Measurements from ENCODE around the gene PROKR1.

The PROKR1 gene

DNA sequence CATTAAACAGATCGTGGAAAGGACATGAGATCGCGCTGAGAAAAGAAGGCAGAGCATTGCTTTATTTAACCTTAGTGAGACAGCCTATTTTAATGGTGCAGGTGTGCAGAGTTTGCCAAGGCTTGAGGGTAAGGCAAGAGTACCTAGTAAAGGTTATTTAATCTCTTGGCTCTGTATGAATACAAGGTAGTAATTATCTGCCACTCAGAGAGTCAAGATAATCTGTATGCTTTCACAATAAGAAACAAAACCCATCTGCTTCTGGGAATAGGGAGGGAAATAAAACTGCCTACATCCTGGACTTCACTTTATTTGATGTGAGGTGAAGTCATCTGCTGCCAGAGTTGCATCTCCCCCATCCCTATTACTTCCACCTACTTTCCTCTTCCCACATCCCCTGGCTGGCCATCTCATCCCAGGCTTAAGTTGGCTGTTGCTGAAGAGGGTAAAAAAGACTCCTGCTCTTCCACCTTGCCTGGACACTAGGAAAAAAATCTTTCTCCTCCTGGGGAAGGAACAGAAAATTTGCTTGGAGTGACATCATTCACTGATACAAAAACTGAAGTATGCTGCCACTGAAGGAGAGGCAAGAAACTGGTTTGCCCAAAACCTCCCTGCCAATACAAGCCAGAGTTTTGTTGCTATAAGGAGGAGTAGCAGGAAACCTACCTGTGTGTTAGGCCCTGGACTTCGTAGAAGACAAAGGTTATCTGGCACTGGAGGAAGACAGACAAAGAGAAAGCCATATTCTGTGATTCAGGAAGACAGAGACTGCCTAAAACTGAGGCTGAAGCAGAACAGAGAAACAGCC lies 55.4 kb downstream of the PROKR1 start:
- H3K4me1 ChIP-seq (ENCODE audit: low read depth, poor library complexity, severe bottlenecking), result no peaks in the 10 kb centered on the region
- H3K27ac ChIP-seq, result no peak overlapping the region
- no peak overlapping the region for H3K4me2 ChIP-seq
- no peaks in the 10 kb centered on the region for H4K20me1 ChIP-seq (ENCODE audit: insufficient read depth)
- H2AFZ ChIP-seq (ENCODE audit: low read depth), result no peak overlapping the region
- H3K79me2 ChIP-seq (ENCODE audit: insufficient read depth, low read depth), result no peaks in the 10 kb centered on the region
- TF ChIP-seq, protein P1, sequence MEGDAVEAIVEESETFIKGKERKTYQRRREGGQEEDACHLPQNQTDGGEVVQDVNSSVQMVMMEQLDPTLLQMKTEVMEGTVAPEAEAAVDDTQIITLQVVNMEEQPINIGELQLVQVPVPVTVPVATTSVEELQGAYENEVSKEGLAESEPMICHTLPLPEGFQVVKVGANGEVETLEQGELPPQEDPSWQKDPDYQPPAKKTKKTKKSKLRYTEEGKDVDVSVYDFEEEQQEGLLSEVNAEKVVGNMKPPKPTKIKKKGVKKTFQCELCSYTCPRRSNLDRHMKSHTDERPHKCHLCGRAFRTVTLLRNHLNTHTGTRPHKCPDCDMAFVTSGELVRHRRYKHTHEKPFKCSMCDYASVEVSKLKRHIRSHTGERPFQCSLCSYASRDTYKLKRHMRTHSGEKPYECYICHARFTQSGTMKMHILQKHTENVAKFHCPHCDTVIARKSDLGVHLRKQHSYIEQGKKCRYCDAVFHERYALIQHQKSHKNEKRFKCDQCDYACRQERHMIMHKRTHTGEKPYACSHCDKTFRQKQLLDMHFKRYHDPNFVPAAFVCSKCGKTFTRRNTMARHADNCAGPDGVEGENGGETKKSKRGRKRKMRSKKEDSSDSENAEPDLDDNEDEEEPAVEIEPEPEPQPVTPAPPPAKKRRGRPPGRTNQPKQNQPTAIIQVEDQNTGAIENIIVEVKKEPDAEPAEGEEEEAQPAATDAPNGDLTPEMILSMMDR (conservative IDR thresholded peaks at IDR 0.05; ENCODE audit: low read depth, low read length), result no peak
- H3K4me3 ChIP-seq (IDR thresholded peaks at IDR 0.05; ENCODE audit: insufficient read depth, low read depth, low read length), result no peak overlapping the region
- H3K36me3 ChIP-seq (ENCODE audit: insufficient read depth), result no peaks in the 10 kb centered on the region
- H3K9ac ChIP-seq, result no peak overlapping the region
- H3K27me3 ChIP-seq (ENCODE audit: insufficient read depth, low read depth), result no peaks in the 10 kb centered on the region

- Histone ChIP-seq H3K79me2 (ENCODE audit: insufficient read depth, low read depth) (no peaks in the 10 kb centered on the region), H3K9ac (no peak overlapping the region), H3K27ac (no peak overlapping the region), H3K4me2 (no peak overlapping the region), H4K20me1 (ENCODE audit: insufficient read depth) (no peaks in the 10 kb centered on the region), H3K4me1 (ENCODE audit: low read depth, poor library complexity, severe bottlenecking) (no peaks in the 10 kb centered on the region), H2AFZ (ENCODE audit: low read depth) (no peak overlapping the region), H3K27me3 (ENCODE audit: insufficient read depth, low read depth) (no peaks in the 10 kb centered on the region), H3K36me3 (ENCODE audit: insufficient read depth) (no peaks in the 10 kb centered on the region), H3K4me3 (IDR thresholded peaks at IDR 0.05; ENCODE audit: insufficient read depth, low read depth, low read length) (no peak overlapping the region)
- TF ChIP-seq, protein P1 (conservative IDR thresholded peaks at IDR 0.05; ENCODE audit: low read depth, low read length), result no peak
Measured at GRCh38 chr2:68700560-68700959, 57.2 kb downstream of the PROKR1 start.

- no peak overlapping the region for H3K27ac ChIP-seq
- H3K4me3 ChIP-seq (IDR thresholded peaks at IDR 0.05; ENCODE audit: insufficient read depth, low read depth, low read length), result no peak overlapping the region
- H3K4me1 ChIP-seq (ENCODE audit: low read depth, poor library complexity, severe bottlenecking), result peaks cover 8% of the 10 kb centered on the region
- no peak overlapping the region for H3K4me2 ChIP-seq
- no peak overlapping the region for H3K9ac ChIP-seq
- no peaks in the 10 kb centered on the region for H3K36me3 ChIP-seq (ENCODE audit: insufficient read depth)
- TF ChIP-seq, protein P1 (conservative IDR thresholded peaks at IDR 0.05; ENCODE audit: low read depth, low read length), result no peak
- no peaks in the 10 kb centered on the region for H3K79me2 ChIP-seq (ENCODE audit: insufficient read depth, low read depth)
- H4K20me1 ChIP-seq (ENCODE audit: insufficient read depth), result no peaks in the 10 kb centered on the region
- no peak overlapping the region for H2AFZ ChIP-seq (ENCODE audit: low read depth)
- H3K27me3 ChIP-seq (ENCODE audit: insufficient read depth, low read depth), result no peaks in the 10 kb centered on the region
Measured at GRCh38 chr2:68706637-68707036, 63.3 kb downstream of the PROKR1 start.

All from KMS-11 (cell line).